GM18520 (cell line): ENCODE measurements around the gene REM2.

ENCODE experiments used
- ATAC-seq: cut with Tn5 transposase; IDR thresholded peaks from one replicate; pipeline ENCODE4 v1.9.1; 2021; ENCODE audit not compliant: unreplicated experiment

Gene REM2, protein sequence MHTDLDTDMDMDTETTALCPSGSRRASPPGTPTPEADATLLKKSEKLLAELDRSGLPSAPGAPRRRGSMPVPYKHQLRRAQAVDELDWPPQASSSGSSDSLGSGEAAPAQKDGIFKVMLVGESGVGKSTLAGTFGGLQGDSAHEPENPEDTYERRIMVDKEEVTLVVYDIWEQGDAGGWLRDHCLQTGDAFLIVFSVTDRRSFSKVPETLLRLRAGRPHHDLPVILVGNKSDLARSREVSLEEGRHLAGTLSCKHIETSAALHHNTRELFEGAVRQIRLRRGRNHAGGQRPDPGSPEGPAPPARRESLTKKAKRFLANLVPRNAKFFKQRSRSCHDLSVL

GRCh38 chr14:22883173-22883976 is at the start of gene REM2:
Gene REM2, plus strand, starts transcription at chr14:22883222. Its CDS starts 66 bp downstream, at chr14:22883288.
- no peak for ATAC-seq

DNA sequence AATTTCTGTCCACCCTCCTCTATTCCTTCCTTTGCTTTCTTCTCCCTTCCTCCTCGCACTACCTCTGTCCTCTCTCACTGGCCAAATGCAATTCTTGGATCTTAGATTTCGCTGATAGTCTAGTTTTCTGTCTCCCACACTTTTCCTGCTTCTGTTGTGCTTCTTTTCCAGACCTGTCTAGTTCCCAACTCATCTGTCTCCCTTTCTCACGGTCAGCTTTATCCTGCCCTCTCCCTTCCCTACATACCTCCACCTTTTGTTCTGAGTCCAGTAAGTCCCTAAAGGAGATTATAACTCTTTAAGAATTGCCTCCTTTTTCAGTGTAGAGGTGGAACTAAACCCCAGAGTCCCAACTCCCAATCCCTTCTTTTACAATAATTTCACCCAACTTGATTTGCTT is 47.5 kb upstream of the REM2 start:
- no peak for ATAC-seq

DNA sequence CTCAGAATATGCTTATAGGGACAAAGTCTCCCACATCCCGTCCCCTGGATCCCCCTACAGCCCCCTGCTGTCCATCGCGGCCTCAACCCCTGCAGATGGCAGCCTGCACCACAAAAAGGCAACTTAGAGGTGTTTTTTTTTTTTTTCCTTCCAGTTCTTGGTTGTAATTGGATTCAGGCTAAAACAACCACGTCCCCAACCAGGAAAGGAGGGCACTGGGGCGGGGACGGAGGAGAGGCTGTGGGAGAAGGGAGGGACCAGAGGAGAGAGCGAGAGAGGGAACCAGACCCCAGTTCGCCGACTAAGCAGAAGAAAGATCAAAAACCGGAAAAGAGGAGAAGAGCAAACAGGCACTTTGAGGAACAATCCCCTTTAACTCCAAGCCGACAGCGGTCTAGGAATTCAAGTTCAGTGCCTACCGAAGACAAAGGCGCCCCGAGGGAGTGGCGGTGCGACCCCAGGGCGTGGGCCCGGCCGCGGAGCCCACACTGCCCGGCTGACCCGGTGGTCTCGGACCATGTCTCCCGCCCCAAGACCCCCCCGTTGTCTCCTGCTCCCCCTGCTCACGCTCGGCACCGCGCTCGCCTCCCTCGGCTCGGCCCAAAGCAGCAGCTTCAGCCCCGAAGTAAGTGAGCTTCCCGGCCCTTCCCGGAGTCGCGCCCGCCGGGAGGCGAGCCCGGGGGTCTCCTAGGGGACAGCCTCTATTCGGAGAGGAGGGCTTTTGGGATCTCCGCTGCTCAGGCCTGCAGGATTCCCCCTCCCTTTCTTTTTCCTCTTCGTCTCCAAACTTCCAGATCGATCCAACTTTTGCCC is 46.5 kb upstream of the REM2 start, which contains the start of gene MMP14:
MMP14 (plus strand) TSS at position 285 of the 813 bp plus-strand sequence; CDS start at position 518, 233 bp downstream.
- no peak for ATAC-seq

DNA sequence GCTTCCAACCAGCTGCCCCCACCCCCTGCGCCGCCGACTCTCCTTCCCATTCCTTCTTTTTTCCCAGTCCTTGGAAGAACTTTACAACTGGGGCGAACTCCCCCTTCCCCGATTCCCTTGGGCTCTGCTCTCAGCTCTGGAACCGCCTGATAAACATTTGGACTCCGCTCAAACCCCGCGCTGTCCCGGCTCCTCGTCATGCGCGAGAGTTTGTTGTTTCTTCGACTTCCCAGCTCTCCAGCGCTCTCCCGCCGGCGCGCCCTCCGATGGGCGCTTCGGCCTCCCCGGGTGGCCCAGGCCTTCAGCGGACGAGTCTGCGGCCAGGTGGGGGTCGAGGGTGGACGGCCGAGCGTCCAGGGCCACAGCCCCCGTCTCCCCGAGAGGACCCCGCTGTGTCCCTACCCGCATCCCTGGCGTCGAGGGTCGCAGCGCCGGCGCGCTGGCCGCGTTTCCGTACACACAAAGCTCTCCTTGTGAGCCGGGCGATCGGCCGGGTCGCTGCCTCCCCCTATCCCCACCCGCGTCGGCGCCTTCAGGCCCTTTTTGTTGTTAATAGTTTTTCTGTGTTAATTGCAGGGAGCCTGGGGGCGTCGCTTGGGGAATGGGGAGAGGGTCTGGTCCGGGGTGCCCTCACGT is 45.8 kb upstream of the REM2 start:
- no peak for ATAC-seq

- ATAC-seq, result no peak
Measured at GRCh38 chr14:22837750-22838538, 45.1 kb upstream of the REM2 start.

- ATAC-seq, result no peak
Measured at GRCh38 chr14:22838631-22839041, 44.4 kb upstream of the REM2 start.

DNA sequence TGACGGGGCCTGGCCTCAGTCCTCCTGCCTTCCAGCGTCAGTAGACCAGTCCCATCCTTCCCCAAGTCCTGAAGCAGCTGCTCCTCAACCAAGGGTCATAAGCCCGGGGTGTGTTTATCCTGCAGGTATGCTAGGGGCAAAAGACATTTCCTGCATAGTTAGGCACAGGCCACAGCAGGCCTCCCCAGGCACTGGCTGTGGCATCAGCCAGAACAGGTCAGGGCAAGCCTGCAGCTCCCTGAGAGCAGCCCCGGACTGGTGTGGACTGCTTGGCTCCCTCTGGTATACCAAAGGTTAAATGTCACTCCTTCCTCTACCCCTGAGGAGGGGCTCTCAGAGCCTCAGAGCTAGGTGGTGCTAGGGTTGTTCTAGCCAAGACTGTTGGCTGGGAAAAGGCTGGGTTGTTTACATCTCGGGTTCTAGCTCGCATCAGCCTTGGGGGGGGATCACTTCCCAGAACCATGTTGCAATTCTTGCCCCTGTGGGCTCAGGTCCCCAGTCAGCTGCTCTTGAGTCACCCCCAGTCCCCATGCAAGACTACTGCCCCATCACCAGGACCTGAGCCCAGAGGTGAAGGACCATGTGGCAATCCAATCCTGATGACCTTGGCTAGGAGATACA is 43.8 kb upstream of the REM2 start:
- no peak for ATAC-seq

DNA sequence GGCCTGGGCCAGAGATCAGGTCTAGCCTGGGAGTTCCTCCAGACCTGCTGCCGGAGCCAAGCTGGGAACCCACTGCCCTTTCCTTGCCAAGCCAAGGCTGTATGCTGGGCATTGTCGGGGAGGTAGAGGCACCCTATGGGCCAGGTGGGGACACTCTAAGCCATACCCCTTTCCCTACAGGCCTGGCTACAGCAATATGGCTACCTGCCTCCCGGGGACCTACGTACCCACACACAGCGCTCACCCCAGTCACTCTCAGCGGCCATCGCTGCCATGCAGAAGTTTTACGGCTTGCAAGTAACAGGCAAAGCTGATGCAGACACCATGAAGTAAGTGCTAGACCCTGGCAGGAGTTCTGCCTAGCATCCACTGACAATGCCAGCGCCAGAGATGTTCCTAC is 41.7 kb upstream of the REM2 start:
- ATAC-seq, result no peak

GRCh38 chr14:22841769-22842168 is 41.3 kb upstream of the REM2 start:
- no peak for ATAC-seq

GRCh38 chr14:22842211-22843122 is 40.6 kb upstream of the REM2 start:
- ATAC-seq, result no peak

DNA sequence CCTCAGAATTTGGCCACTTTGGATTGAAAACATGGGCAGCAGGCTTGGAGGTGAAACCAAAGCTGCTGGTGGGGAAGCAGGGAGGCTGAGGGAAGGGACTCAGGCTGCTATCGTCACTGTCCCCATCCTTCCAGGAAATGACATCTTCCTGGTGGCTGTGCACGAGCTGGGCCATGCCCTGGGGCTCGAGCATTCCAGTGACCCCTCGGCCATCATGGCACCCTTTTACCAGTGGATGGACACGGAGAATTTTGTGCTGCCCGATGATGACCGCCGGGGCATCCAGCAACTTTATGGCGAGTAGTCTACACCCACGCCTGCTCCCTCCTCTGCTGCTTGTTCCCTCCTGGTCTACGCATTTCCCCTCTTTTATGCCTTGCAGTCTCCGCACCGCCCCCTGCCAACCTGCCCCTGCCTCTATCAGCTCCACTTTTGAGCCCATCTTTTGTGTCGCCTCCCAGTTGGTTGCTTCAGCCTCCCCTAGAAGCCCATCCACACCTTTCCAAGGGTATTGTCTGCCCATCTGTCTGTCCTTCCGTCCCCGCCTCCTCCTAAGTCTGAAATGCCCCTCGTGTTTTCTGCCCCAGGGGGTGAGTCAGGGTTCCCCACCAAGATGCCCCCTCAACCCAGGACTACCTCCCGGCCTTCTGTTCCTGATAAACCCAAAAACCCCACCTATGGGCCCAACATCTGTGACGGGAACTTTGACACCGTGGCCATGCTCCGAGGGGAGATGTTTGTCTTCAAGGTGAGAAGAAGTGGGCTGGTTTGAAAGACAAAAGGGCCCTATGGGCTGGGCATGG is 39.7 kb upstream of the REM2 start:
- ATAC-seq, result no peak

GRCh38 chr14:22844221-22845102 is 38.6 kb upstream of the REM2 start:
- no peak for ATAC-seq

- no peak for ATAC-seq
Measured at GRCh38 chr14:22845103-22845394, 38.0 kb upstream of the REM2 start.

DNA sequence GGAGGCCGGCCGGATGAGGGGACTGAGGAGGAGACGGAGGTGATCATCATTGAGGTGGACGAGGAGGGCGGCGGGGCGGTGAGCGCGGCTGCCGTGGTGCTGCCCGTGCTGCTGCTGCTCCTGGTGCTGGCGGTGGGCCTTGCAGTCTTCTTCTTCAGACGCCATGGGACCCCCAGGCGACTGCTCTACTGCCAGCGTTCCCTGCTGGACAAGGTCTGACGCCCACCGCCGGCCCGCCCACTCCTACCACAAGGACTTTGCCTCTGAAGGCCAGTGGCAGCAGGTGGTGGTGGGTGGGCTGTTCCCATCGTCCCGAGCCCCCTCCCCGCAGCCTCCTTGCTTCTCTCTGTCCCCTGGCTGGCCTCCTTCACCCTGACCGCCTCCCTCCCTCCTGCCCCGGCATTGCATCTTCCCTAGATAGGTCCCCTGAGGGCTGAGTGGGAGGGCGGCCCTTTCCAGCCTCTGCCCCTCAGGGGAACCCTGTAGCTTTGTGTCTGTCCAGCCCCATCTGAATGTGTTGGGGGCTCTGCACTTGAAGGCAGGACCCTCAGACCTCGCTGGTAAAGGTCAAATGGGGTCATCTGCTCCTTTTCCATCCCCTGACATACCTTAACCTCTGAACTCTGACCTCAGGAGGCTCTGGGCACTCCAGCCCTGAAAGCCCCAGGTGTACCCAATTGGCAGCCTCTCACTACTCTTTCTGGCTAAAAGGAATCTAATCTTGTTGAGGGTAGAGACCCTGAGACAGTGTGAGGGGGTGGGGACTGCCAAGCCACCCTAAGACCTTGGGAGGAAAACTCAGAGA is 37.0 kb upstream of the REM2 start:
- ATAC-seq, result no peak

- no peak for ATAC-seq
Measured at GRCh38 chr14:22846811-22847307, 36.2 kb upstream of the REM2 start.
